GM12878 (cell line): ENCODE results near the gene FARS2.

Source experiments
- EP300 ChIP-seq, 2 experiments: fragments of 150-350 bp in 1 of 2; IDR thresholded peaks; 2 replicates each; pipeline ENCODE4 v1.6.1; 2011 to 2012; ENCODE audit warnings: low read depth in 2 of 2, low read length in 2 of 2, borderline replicate concordance in 1 of 2, improper control_type of control experiment in 1 of 2, inconsistent platforms in 1 of 2; ENCODE audit not compliant: control insufficient read depth in 1 of 2
- EZH2 ChIP-seq: IDR thresholded peaks from 2 replicates; pipeline ENCODE4 v1.6.1; 2012; ENCODE audit warnings: low read depth, mild to moderate bottlenecking, control low read depth, inconsistent platforms, low read length, borderline replicate concordance; ENCODE audit not compliant: control insufficient read depth
- FOXM1 ChIP-seq: IDR thresholded peaks from 2 replicates; pipeline ENCODE4 v1.6.1; 2012; ENCODE audit warnings: low read depth, mild to moderate bottlenecking, inconsistent platforms, low read length, moderate library complexity
- NR2F1 ChIP-seq: fragments of 450-650 bp; conservative IDR thresholded peaks from 2 replicates; pipeline ENCODE4 v1.6.1; 2017; ENCODE audit warnings: mild to moderate bottlenecking
- POLR2A ChIP-seq: IDR thresholded peaks from 2 replicates; pipeline ENCODE4 v1.6.1; 2011; ENCODE audit warnings: low read depth, mild to moderate bottlenecking, low read length
- TCF7 ChIP-seq: IDR thresholded peaks from 2 replicates; pipeline ENCODE4 v1.6.1; 2014; ENCODE audit warnings: antibody characterized with exemption, borderline replicate concordance
- ZNF24 ChIP-seq: fragments of 450-650 bp; IDR thresholded peaks from 2 replicates; pipeline ENCODE4 v1.6.1; 2017; ENCODE audit warnings: antibody characterized with exemption, mild to moderate bottlenecking
- TF ChIP-seq, protein P1 (sequence below): fragments of 450-650 bp; IDR thresholded peaks from 2 replicates; pipeline ENCODE4 v1.6.1; 2017; ENCODE audit warnings: antibody characterized with exemption, mild to moderate bottlenecking, moderate library complexity
- TF ChIP-seq, protein P2 (sequence below), 3 experiments: IDR thresholded peaks in 2 of 3; conservative IDR thresholded peaks in 1 of 3; 2 replicates each; pipeline ENCODE4 v1.5.1; 2011; ENCODE audit warnings: low read depth in 3 of 3, low read length in 3 of 3, mild to moderate bottlenecking in 3 of 3, control low read depth in 2 of 3, moderate library complexity in 2 of 3, inconsistent platforms in 1 of 3, mixed read lengths in 1 of 3; ENCODE audit not compliant: control insufficient read depth in 2 of 3, insufficient read depth in 1 of 3; ENCODE audit errors: extremely low read depth in 1 of 3
- TF ChIP-seq, protein P3 (sequence below): fragments of 450-650 bp; IDR thresholded peaks from 2 replicates; pipeline ENCODE4 v1.6.1; 2014; ENCODE audit warnings: mild to moderate bottlenecking
- TF ChIP-seq, protein P4 (sequence below): fragments of 450-650 bp; IDR thresholded peaks from 2 replicates; pipeline ENCODE4 v1.6.1; 2018; ENCODE audit warnings: borderline replicate concordance, mild to moderate bottlenecking; ENCODE audit not compliant: partially characterized antibody
- TF ChIP-seq, protein P5 (sequence below): IDR thresholded peaks from 2 replicates; pipeline ENCODE4 v1.6.1; 2012; ENCODE audit warnings: low read depth, low read length, improper control_type of control experiment

DNA sequence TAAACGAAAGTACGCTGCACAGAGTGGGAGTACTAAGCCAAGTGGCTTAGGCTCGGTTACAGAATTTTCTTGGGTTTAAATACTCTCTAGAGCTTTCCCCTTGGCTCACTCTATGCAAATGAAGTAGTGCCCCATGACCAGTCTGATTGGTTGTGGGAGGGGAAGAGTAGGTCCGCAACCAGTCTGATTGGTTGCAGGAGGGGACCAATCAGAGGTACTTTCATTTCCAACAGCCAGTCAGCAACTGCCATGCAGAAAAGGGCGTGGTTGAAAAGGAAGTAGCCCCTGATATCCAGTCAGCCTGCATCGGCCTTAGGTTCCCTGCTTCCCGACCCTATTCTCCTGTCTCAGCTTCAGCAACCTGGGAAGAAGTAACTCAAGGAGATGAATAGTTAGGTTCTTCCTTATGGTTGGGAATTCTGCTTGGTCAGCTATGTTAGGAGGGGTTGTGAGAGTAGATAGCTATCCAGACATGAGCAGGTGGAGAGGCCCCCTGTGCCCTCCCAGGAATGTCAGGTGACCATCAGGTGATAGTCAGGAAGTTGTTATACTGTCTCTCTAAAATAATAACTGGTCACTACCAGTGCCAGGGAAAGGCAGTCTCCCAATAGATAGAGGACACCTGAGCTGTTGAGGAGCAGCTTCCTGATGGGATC is 57.4 kb downstream of the FARS2 start:
- TF ChIP-seq, protein P1, sequence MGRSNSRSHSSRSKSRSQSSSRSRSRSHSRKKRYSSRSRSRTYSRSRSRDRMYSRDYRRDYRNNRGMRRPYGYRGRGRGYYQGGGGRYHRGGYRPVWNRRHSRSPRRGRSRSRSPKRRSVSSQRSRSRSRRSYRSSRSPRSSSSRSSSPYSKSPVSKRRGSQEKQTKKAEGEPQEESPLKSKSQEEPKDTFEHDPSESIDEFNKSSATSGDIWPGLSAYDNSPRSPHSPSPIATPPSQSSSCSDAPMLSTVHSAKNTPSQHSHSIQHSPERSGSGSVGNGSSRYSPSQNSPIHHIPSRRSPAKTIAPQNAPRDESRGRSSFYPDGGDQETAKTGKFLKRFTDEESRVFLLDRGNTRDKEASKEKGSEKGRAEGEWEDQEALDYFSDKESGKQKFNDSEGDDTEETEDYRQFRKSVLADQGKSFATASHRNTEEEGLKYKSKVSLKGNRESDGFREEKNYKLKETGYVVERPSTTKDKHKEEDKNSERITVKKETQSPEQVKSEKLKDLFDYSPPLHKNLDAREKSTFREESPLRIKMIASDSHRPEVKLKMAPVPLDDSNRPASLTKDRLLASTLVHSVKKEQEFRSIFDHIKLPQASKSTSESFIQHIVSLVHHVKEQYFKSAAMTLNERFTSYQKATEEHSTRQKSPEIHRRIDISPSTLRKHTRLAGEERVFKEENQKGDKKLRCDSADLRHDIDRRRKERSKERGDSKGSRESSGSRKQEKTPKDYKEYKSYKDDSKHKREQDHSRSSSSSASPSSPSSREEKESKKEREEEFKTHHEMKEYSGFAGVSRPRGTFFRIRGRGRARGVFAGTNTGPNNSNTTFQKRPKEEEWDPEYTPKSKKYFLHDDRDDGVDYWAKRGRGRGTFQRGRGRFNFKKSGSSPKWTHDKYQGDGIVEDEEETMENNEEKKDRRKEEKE = no peak
- TF ChIP-seq, protein P2, sequence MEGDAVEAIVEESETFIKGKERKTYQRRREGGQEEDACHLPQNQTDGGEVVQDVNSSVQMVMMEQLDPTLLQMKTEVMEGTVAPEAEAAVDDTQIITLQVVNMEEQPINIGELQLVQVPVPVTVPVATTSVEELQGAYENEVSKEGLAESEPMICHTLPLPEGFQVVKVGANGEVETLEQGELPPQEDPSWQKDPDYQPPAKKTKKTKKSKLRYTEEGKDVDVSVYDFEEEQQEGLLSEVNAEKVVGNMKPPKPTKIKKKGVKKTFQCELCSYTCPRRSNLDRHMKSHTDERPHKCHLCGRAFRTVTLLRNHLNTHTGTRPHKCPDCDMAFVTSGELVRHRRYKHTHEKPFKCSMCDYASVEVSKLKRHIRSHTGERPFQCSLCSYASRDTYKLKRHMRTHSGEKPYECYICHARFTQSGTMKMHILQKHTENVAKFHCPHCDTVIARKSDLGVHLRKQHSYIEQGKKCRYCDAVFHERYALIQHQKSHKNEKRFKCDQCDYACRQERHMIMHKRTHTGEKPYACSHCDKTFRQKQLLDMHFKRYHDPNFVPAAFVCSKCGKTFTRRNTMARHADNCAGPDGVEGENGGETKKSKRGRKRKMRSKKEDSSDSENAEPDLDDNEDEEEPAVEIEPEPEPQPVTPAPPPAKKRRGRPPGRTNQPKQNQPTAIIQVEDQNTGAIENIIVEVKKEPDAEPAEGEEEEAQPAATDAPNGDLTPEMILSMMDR (IDR thresholded peaks at IDR 0.05 in 2 of 3, conservative IDR thresholded peaks at IDR 0.05 in 1 of 3; ENCODE audit: control insufficient read depth in 2 of 3, extremely low read depth in 1 of 3, insufficient read depth in 1 of 3, low read depth in 3 of 3, low read length in 3 of 3) = no peak
- TF ChIP-seq FOXM1 (no peak), ZNF24 (no peak), EP300 (IDR thresholded peaks at IDR 0.05; ENCODE audit: borderline replicate concordance in 1 of 2, control insufficient read depth in 1 of 2, low read depth in 2 of 2, low read length in 2 of 2) (no peak), POLR2A (no peak), EZH2 (no peak), NR2F1 (no peak), TCF7 (no peak)
- TF ChIP-seq, protein P3, sequence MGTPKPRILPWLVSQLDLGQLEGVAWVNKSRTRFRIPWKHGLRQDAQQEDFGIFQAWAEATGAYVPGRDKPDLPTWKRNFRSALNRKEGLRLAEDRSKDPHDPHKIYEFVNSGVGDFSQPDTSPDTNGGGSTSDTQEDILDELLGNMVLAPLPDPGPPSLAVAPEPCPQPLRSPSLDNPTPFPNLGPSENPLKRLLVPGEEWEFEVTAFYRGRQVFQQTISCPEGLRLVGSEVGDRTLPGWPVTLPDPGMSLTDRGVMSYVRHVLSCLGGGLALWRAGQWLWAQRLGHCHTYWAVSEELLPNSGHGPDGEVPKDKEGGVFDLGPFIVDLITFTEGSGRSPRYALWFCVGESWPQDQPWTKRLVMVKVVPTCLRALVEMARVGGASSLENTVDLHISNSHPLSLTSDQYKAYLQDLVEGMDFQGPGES = no peak
- TF ChIP-seq, protein P4, sequence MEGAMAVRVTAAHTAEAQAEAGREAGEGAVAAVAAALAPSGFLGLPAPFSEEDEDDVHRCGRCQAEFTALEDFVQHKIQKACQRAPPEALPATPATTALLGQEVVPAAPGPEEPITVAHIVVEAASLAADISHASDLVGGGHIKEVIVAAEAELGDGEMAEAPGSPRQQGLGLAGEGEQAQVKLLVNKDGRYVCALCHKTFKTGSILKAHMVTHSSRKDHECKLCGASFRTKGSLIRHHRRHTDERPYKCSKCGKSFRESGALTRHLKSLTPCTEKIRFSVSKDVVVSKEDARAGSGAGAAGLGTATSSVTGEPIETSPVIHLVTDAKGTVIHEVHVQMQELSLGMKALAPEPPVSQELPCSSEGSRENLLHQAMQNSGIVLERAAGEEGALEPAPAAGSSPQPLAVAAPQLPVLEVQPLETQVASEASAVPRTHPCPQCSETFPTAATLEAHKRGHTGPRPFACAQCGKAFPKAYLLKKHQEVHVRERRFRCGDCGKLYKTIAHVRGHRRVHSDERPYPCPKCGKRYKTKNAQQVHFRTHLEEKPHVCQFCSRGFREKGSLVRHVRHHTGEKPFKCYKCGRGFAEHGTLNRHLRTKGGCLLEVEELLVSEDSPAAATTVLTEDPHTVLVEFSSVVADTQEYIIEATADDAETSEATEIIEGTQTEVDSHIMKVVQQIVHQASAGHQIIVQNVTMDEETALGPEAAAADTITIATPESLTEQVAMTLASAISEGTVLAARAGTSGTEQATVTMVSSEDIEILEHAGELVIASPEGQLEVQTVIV = no peak
- TF ChIP-seq, protein P5, sequence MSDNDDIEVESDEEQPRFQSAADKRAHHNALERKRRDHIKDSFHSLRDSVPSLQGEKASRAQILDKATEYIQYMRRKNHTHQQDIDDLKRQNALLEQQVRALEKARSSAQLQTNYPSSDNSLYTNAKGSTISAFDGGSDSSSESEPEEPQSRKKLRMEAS = no peak
